HUES6 (cell line): ENCODE data around the gene SLC39A1.
"Not testable (repeated sequence)": the region's sequence is repeated elsewhere in the genome, so short reads cannot be mapped to it uniquely, and the experiment has no call there.

Source experiments
- H3K27ac ChIP-seq: 2 replicates; pipeline ENCODE4 v1.7.0; 2013; ENCODE audit warnings: low read depth, mild to moderate bottlenecking, low read length, inconsistent platforms
- H3K27me3 ChIP-seq: 2 replicates; pipeline ENCODE4 v1.6.1; 2013; ENCODE audit warnings: low read length; ENCODE audit not compliant: control insufficient read depth, insufficient read depth
- H3K36me3 ChIP-seq: 2 replicates; pipeline ENCODE4 v1.6.1; 2013; ENCODE audit warnings: low read length; ENCODE audit not compliant: control insufficient read depth, insufficient read depth
- H3K4me1 ChIP-seq: 2 replicates; pipeline ENCODE4 v1.6.1; 2013; ENCODE audit warnings: low read length; ENCODE audit not compliant: control insufficient read depth, insufficient read depth
- H3K4me3 ChIP-seq: 2 replicates; pipeline ENCODE4 v1.5.1; 2013; ENCODE audit warnings: low read depth, low read length
- H3K9ac ChIP-seq: one replicate; pipeline ENCODE4 v1.6.1; 2013; ENCODE audit warnings: mild to moderate bottlenecking, low read length
- H3K9me3 ChIP-seq: 2 replicates; pipeline ENCODE4 v1.6.1; 2013; ENCODE audit warnings: low read depth, low read length; ENCODE audit not compliant: control insufficient read depth, insufficient read depth

The SLC39A1 gene

GRCh38 chr1:153987621-153988020 lies 24.3 kb upstream of the SLC39A1 start:
- Histone ChIP-seq H3K4me3 (no peak overlapping the region), H3K4me1 (peaks cover 22% of the 10 kb centered on the region), H3K27ac (no peak overlapping the region)

GRCh38 chr1:153985941-153986761 lies 22.8 kb upstream of the SLC39A1 start, which contains the start of gene RAB13:
RAB13 (minus strand) TSS chr1:153986339; CDS start chr1:153986236, 103 bp downstream.
- peak within 1 kb of the TSS; percentile 89 for H3K9ac ChIP-seq
- peak within 1 kb of the TSS; percentile 86 for H3K27ac ChIP-seq
- no peaks in the 10 kb centered on the region for H3K9me3 ChIP-seq
- peak within 1 kb of the TSS; percentile 87 for H3K4me3 ChIP-seq
- no peaks in the 10 kb centered on the region for H3K27me3 ChIP-seq
- peaks cover 14% of the 10 kb centered on the region for H3K4me1 ChIP-seq
- H3K36me3 ChIP-seq = peaks cover 28% of the 10 kb centered on the region

More at GRCh38 chr1:153987621-153988020, 24.3 kb upstream of the SLC39A1 start:
- Histone ChIP-seq H3K9me3 (no peaks in the 10 kb centered on the region), H3K27me3 (no peaks in the 10 kb centered on the region), H3K36me3 (peaks cover 31% of the 10 kb centered on the region), H3K9ac (no peak overlapping the region)

GRCh38 chr1:153985341-153985912 lies 22.1 kb upstream of the SLC39A1 start:
- Histone ChIP-seq H3K9me3 (no peaks in the 10 kb centered on the region), H3K9ac (peak overlapping the region; percentile 89), H3K27ac (peak overlapping the region; percentile 86), H3K4me3 (peak overlapping the region; percentile 87), H3K27me3 (no peaks in the 10 kb centered on the region), H3K4me1 (peaks cover 14% of the 10 kb centered on the region), H3K36me3 (peaks cover 26% of the 10 kb centered on the region)

GRCh38 chr1:153984123-153984894 lies 21.0 kb upstream of the SLC39A1 start:
- no peaks in the 10 kb centered on the region for H3K9me3 ChIP-seq
- H3K4me1 ChIP-seq = peaks cover 14% of the 10 kb centered on the region
- H3K27me3 ChIP-seq = no peaks in the 10 kb centered on the region
- H3K9ac ChIP-seq = no peak overlapping the region
- peaks cover 26% of the 10 kb centered on the region for H3K36me3 ChIP-seq
- no peak overlapping the region for H3K27ac ChIP-seq
- peak overlapping the region; percentile 87 for H3K4me3 ChIP-seq

- H3K9ac ChIP-seq, H3K4me3 ChIP-seq, H3K27me3 ChIP-seq, H3K9me3 ChIP-seq, H3K27ac ChIP-seq: not testable (repeated sequence)
- Histone ChIP-seq H3K4me1 (peaks cover 11% of the 10 kb centered on the region), H3K36me3 (peaks cover 26% of the 10 kb centered on the region)
Measured at GRCh38 chr1:153981735-153982134, 18.4 kb upstream of the SLC39A1 start.

GRCh38 chr1:153979091-153979490 lies 15.8 kb upstream of the SLC39A1 start:
- peaks cover 40% of the 10 kb centered on the region for H3K36me3 ChIP-seq
- not testable (repeated sequence) for H3K9ac ChIP-seq, H3K27me3 ChIP-seq, H3K4me1 ChIP-seq, H3K27ac ChIP-seq, H3K4me3 ChIP-seq, H3K9me3 ChIP-seq

GRCh38 chr1:153978274-153978909 lies 15.1 kb upstream of the SLC39A1 start:
- H3K27me3 ChIP-seq = no peaks in the 10 kb centered on the region
- peak overlapping the region; percentile 73 for H3K4me3 ChIP-seq
- H3K4me1 ChIP-seq = peaks cover 2% of the 10 kb centered on the region; the same call in 1 of the 2 replicates
- H3K36me3 ChIP-seq = peaks cover 42% of the 10 kb centered on the region
- no peaks in the 10 kb centered on the region for H3K9me3 ChIP-seq
- no peak overlapping the region for H3K27ac ChIP-seq
- peak overlapping the region; percentile 87 for H3K9ac ChIP-seq

GRCh38 chr1:153977250-153978240 lies 14.2 kb upstream of the SLC39A1 start, which contains the start of gene JTB:
JTB (minus strand) TSS chr1:153977674; CDS start chr1:153977252, 422 bp downstream.
- Histone ChIP-seq H3K9ac (peak within 1 kb of the TSS; percentile 87), H3K27ac (peak within 1 kb of the TSS; percentile 79), H3K36me3 (peaks cover 41% of the 10 kb centered on the region), H3K4me1 (peaks cover 2% of the 10 kb centered on the region; the same call in 1 of the 2 replicates), H3K9me3 (no peaks in the 10 kb centered on the region), H3K27me3 (no peaks in the 10 kb centered on the region), H3K4me3 (peak within 1 kb of the TSS; percentile 73)

- H3K9ac ChIP-seq = peak overlapping the region; percentile 87
- H3K27ac ChIP-seq = peak overlapping the region; percentile 79
- H3K4me1 ChIP-seq = peaks cover 2% of the 10 kb centered on the region; the same call in 1 of the 2 replicates
- no peaks in the 10 kb centered on the region for H3K9me3 ChIP-seq
- H3K27me3 ChIP-seq = no peaks in the 10 kb centered on the region
- H3K4me3 ChIP-seq = peak overlapping the region; percentile 73
- peaks cover 34% of the 10 kb centered on the region for H3K36me3 ChIP-seq
Measured at GRCh38 chr1:153976819-153977249, 13.5 kb upstream of the SLC39A1 start.
